SK-N-SH (cell line): ENCODE measurements around the gene DYRK1A. TPM values are rescaled to one million over a fixed set of nuclear protein-coding genes. Genes with fewer than 3 reads are reported as not detected.

Source experiments
- CTCF ChIA-PET: fragments of 300-600, 350-600 bp; formaldehyde crosslinking; extraction: SDS; loops from one replicate; lab custom pipeline; 2021; lab: Yijun Ruan, JAX
- POLR2A ChIA-PET: fragments of 350-600 bp; sonication (Branson Sonifier 250); formaldehyde crosslinking; extraction: SDS; loops from one replicate; lab custom pipeline; 2020; ENCODE audit warnings: antibody characterized with exemption, inconsistent platforms; lab: Yijun Ruan, JAX
- DNase-seq: peaks from one replicate; pipeline ENCODE4 v3.0.0; 2012
- H2AFZ ChIP-seq: fragments of 200-600 bp; sonication (generic); 2 replicates; pipeline ENCODE4 v1.8.1; 2016; ENCODE audit warnings: antibody characterized with exemption, mild to moderate bottlenecking, low read depth
- H3F3A ChIP-seq: fragments of 200-600 bp; sonication (generic); replicated peaks from 2 replicates; pipeline ENCODE3; 2016; ENCODE audit warnings: antibody characterized with exemption, mild to moderate bottlenecking; ENCODE audit not compliant: insufficient read depth
- H3K27ac ChIP-seq, 2 experiments: fragments of 200-500 bp in 1 of 2; fragments of 200-600 bp in 1 of 2; sonication (Bioruptor generic) in 1 of 2; sonication (generic), shearing (Covaris generic) in 1 of 2; 2 replicates each; pipeline versions ENCODE4 v1.5.1 to v1.6.1; 2014 to 2016; ENCODE audit warnings: low read depth in 2 of 2, inconsistent platforms in 1 of 2, low read length in 1 of 2, mild to moderate bottlenecking in 1 of 2, mixed read lengths in 1 of 2
- H3K27me3 ChIP-seq: fragments of 200-600 bp; sonication (generic), shearing (Covaris generic); 2 replicates; pipeline ENCODE4 v1.6.1; 2016; ENCODE audit warnings: mixed run types; ENCODE audit not compliant: insufficient read depth
- H3K36me3 ChIP-seq, 2 experiments: fragments of 200-500 bp in 1 of 2; fragments of 200-600 bp in 1 of 2; sonication (Bioruptor generic) in 1 of 2; sonication (generic) in 1 of 2; replicated peaks in 1 of 2; 2 replicates each; pipeline versions ENCODE3 to v1.5.1; 2014 to 2016; ENCODE audit warnings: low read length in 1 of 2, mild to moderate bottlenecking in 1 of 2; ENCODE audit not compliant: insufficient read depth in 2 of 2, control insufficient read depth in 1 of 2
- H3K4me1 ChIP-seq, 2 experiments: fragments of 200-500 bp in 1 of 2; fragments of 200-600 bp in 1 of 2; sonication (Bioruptor generic) in 1 of 2; sonication (generic), shearing (Covaris generic) in 1 of 2; 2 replicates each; pipeline versions ENCODE4 v1.5.1 to v1.6.1; 2014 to 2016; ENCODE audit warnings: low read depth in 1 of 2, low read length in 1 of 2, mixed run types in 1 of 2; ENCODE audit not compliant: insufficient read depth in 2 of 2, control insufficient read depth in 1 of 2
- H3K4me2 ChIP-seq: fragments of 200-600 bp; sonication (generic), shearing (Covaris generic); 2 replicates; pipeline ENCODE4 v1.6.1; 2017; ENCODE audit warnings: mixed run types
- H3K4me3 ChIP-seq, 2 experiments: fragments of 200-500 bp in 1 of 2; fragments of 200-600 bp in 1 of 2; sonication (Bioruptor generic) in 1 of 2; sonication (generic), shearing (Covaris generic) in 1 of 2; 2 replicates each; pipeline versions ENCODE4 v1.5.1 to v1.8.1; 2014 to 2016; ENCODE audit warnings: low read depth in 2 of 2, inconsistent platforms in 1 of 2, low read length in 1 of 2, mild to moderate bottlenecking in 1 of 2, mixed read lengths in 1 of 2, moderate library complexity in 1 of 2
- H3K79me2 ChIP-seq: fragments of 200-600 bp; sonication (generic); 2 replicates; pipeline ENCODE4 v1.8.1; 2017; ENCODE audit warnings: mild to moderate bottlenecking; ENCODE audit not compliant: insufficient read depth
- H3K9ac ChIP-seq: fragments of 200-600 bp; sonication (generic); 2 replicates; pipeline ENCODE4 v1.6.1; 2017; ENCODE audit warnings: mixed run types
- H3K9me2 ChIP-seq: fragments of 200-600 bp; sonication (generic); 2 replicates; pipeline ENCODE4 v1.6.1; 2017; ENCODE audit warnings: mixed run types
- H3K9me3 ChIP-seq: fragments of 200-600 bp; sonication (generic); 2 replicates; pipeline ENCODE4 v1.6.1; 2017; ENCODE audit warnings: mixed run types, mild to moderate bottlenecking, moderate library complexity
- H4K20me1 ChIP-seq: fragments of 200-600 bp; sonication (generic); 2 replicates; pipeline ENCODE4 v1.6.1; 2017; ENCODE audit warnings: mild to moderate bottlenecking, mixed run types; ENCODE audit not compliant: insufficient read depth
- CHD2 ChIP-seq: fragments of 150-350 bp; IDR thresholded peaks from 2 replicates; pipeline ENCODE4 v1.6.1; 2018; ENCODE audit warnings: low read length; ENCODE audit not compliant: partially characterized antibody
- ELF1 ChIP-seq: IDR thresholded peaks from 2 replicates; pipeline ENCODE4 v1.4.0; 2012
- EZH2phosphoT487 ChIP-seq: fragments of 200-600 bp; sonication (generic); IDR thresholded peaks from 2 replicates; pipeline ENCODE4 v1.6.1; 2017; ENCODE audit warnings: low read depth, mixed run types, mild to moderate bottlenecking, antibody characterized with exemption, moderate library complexity, borderline replicate concordance
- FOSL2 ChIP-seq: IDR thresholded peaks from 2 replicates; pipeline ENCODE4 v1.4.0; 2012; ENCODE audit warnings: low read depth, mild to moderate bottlenecking, moderate library complexity, borderline replicate concordance
- FOXJ3 ChIP-seq: sonication (generic); formaldehyde crosslinking; IDR thresholded peaks from 2 replicates; pipeline ENCODE4 v1.5.1; 2020; ENCODE audit warnings: mild to moderate bottlenecking, missing genetic modification reagents
- FOXM1 ChIP-seq: IDR thresholded peaks from 2 replicates; pipeline ENCODE4 v1.4.0; 2012; ENCODE audit warnings: low read depth, mild to moderate bottlenecking
- IRF3 ChIP-seq: fragments of 150-350 bp; IDR thresholded peaks from 2 replicates; pipeline ENCODE4 v1.6.1; 2016; ENCODE audit warnings: mild to moderate bottlenecking, low read depth, low read length
- MAX ChIP-seq: IDR thresholded peaks from 2 replicates; pipeline ENCODE4 v1.4.0; 2012; ENCODE audit warnings: low read depth
- MEF2A ChIP-seq: IDR thresholded peaks from 2 replicates; pipeline ENCODE4 v1.4.0; 2012; ENCODE audit warnings: low read depth, borderline replicate concordance
- MXI1 ChIP-seq: IDR thresholded peaks from 2 replicates; pipeline ENCODE4 v1.6.1; 2012; ENCODE audit warnings: mild to moderate bottlenecking, low read depth, low read length, improper control_type of control experiment
- NFIC ChIP-seq: IDR thresholded peaks from 2 replicates; pipeline ENCODE4 v1.4.0; 2012; ENCODE audit warnings: borderline replicate concordance
- NRF1 ChIP-seq: IDR thresholded peaks from 2 replicates; pipeline ENCODE4 v1.6.1; 2012; ENCODE audit warnings: low read depth, mild to moderate bottlenecking, low read length
- RFX5 ChIP-seq: IDR thresholded peaks from 2 replicates; pipeline ENCODE4 v1.6.1; 2012; ENCODE audit warnings: mild to moderate bottlenecking, improper control_type of control experiment, low read length
- RXRA ChIP-seq: IDR thresholded peaks from 2 replicates; pipeline ENCODE4 v1.4.0; 2012; ENCODE audit warnings: low read depth, mild to moderate bottlenecking, borderline replicate concordance
- SIN3A ChIP-seq: IDR thresholded peaks from 2 replicates; pipeline ENCODE4 v1.6.1; 2012; ENCODE audit warnings: low read depth, mild to moderate bottlenecking, low read length, moderate library complexity, borderline replicate concordance
- USF1 ChIP-seq: IDR thresholded peaks from 2 replicates; pipeline ENCODE4 v1.4.0; 2012; ENCODE audit warnings: low read depth, borderline replicate concordance
- YY1 ChIP-seq: IDR thresholded peaks from 2 replicates; pipeline ENCODE4 v1.4.0; 2012; ENCODE audit warnings: low read depth, mild to moderate bottlenecking
- ZBTB33 ChIP-seq: IDR thresholded peaks from 2 replicates; pipeline ENCODE4 v1.4.0; 2012; ENCODE audit warnings: low read depth, borderline replicate concordance
- WGBS: methylation state at CpG from one replicate; pipeline ENCODE4 v1.1.6; 2017; ENCODE audit warnings: low lambda C conversion rate; 5-methylcytosine and 5-hydroxymethylcytosine counted together
- polyA plus RNA-seq, 3 experiments: library from polyadenylated mRNA; depleted of rRNA; stranded (reverse); fragments of >200 nt; gene quantifications; 2 replicates each; pipeline ENCODE4 v1.2.3, GENCODE V29; 2012

DYRK1A gene
- polyA plus RNA-seq, 1 of the 3 experiments (the other 2 are of a cell fraction) = 19.3 TPM

- Histone ChIP-seq H3K9ac (no peak overlapping the region), H3K4me1 (peaks cover 0 to 8% of the 10 kb centered on the region in 2 experiments; a peak in 2 of 4 replicates), H3K79me2 (peaks cover 98% of the 10 kb centered on the region), H3K9me3 (no peaks in the 10 kb centered on the region), H3K36me3 (peaks cover 45 to 61% of the 10 kb centered on the region in 2 experiments), H4K20me1 (peaks cover 41% of the 10 kb centered on the region), H3K4me3 (no peak overlapping the region), H3K9me2 (no peaks in the 10 kb centered on the region), H3F3A (no peaks in the 10 kb centered on the region), H2AFZ (no peak overlapping the region), H3K27ac (no peak overlapping the region), H3K4me2 (no peak overlapping the region), H3K27me3 (no peaks in the 10 kb centered on the region)
- no peak for DNase-seq
- ChIA-PET CTCF (interaction anchor here (0.8 to 1.4 kb wide), 2 partner anchors 9 to 37 kb away, joined by 3 read pairs; no protein-coding TSS in a partner anchor), POLR2A (no interaction called here)
- TF ChIP-seq MAX = no peak
- no peak for TF ChIP-seq MEF2A
- no peak for TF ChIP-seq IRF3
- 100% methylated on average over 2 of the region's 2 CpGs for WGBS
Measured at GRCh38 chr21:37425684-37426083, 59.1 kb downstream of the DYRK1A start.

GRCh38 chr21:37427221-37427620 is 60.6 kb downstream of the DYRK1A start:
- TF ChIP-seq MXI1 (no peak), FOSL2 (0 out of 2 replicates have a peak, but pooled peaks have one; percentile 6)
- POLR2A ChIA-PET = no interaction called here

GRCh38 chr21:37429356-37429755 is 62.8 kb downstream of the DYRK1A start:
- Histone ChIP-seq H3F3A (peaks cover 3% of the 10 kb centered on the region), H3K36me3 (peaks cover 27 to 56% of the 10 kb centered on the region in 2 experiments), H3K4me3 (no peak overlapping the region), H3K9ac (no peak overlapping the region), H3K9me3 (no peaks in the 10 kb centered on the region), H3K79me2 (peaks cover 97% of the 10 kb centered on the region), H3K4me2 (no peak overlapping the region), H4K20me1 (peaks cover 60% of the 10 kb centered on the region), H3K27me3 (no peaks in the 10 kb centered on the region), H3K27ac (no peak overlapping the region), H2AFZ (no peak overlapping the region), H3K4me1 (peaks cover 0 to 11% of the 10 kb centered on the region in 2 experiments; a peak in 3 of 4 replicates), H3K9me2 (no peaks in the 10 kb centered on the region)
- ChIA-PET POLR2A (no interaction called here), CTCF (interaction anchor here (1.1 kb wide), 1 partner anchor 48 kb away, joined by 3 read pairs; no protein-coding TSS in a partner anchor)
- DNase-seq = no peak
- TF ChIP-seq YY1 (no peak), EZH2phosphoT487 (no peak), USF1 (no peak), FOXM1 (no peak), CHD2 (no peak), ELF1 (no peak), NFIC (no peak), SIN3A (no peak), FOXJ3 (CRISPR knock-in tag) (no peak), ZBTB33 (no peak), RFX5 (no peak), RXRA (no peak), NRF1 (no peak)
- 99% methylated on average over 7 of the region's 7 CpGs for WGBS

More at GRCh38 chr21:37427221-37427620, 60.6 kb downstream of the DYRK1A start:
- DNase-seq = no peak
- Histone ChIP-seq H3K9me2 (no peaks in the 10 kb centered on the region), H3F3A (no peaks in the 10 kb centered on the region), H2AFZ (no peak overlapping the region), H3K27ac (no peak overlapping the region), H3K4me3 (no peak overlapping the region), H3K4me2 (no peak overlapping the region), H3K36me3 (peaks cover 37 to 66% of the 10 kb centered on the region in 2 experiments), H3K4me1 (peaks cover 0 to 11% of the 10 kb centered on the region in 2 experiments; a peak in 2 of 4 replicates), H4K20me1 (peaks cover 49% of the 10 kb centered on the region), H3K9me3 (no peaks in the 10 kb centered on the region), H3K79me2 (peaks cover 98% of the 10 kb centered on the region), H3K27me3 (no peaks in the 10 kb centered on the region), H3K9ac (no peak overlapping the region)
- CTCF ChIA-PET = interaction anchor here (0.7 to 1.1 kb wide), 2 partner anchors 70 to 79 kb away, joined by 3 read pairs; no protein-coding TSS in a partner anchor
- 87% methylated on average over 6 of the region's 6 CpGs for WGBS
